ENCODE measurements around the gene NAT14. TPM values are rescaled to one million over a fixed set of nuclear protein-coding genes. Genes with fewer than 3 reads are reported as not detected.
A peak's percentile ranks its signal among the peaks of the same experiment; 100 is the strongest.

Gene NAT14
- total RNA-seq, 1 experiment from 2014 or later, result 55.3 TPM

DNA sequence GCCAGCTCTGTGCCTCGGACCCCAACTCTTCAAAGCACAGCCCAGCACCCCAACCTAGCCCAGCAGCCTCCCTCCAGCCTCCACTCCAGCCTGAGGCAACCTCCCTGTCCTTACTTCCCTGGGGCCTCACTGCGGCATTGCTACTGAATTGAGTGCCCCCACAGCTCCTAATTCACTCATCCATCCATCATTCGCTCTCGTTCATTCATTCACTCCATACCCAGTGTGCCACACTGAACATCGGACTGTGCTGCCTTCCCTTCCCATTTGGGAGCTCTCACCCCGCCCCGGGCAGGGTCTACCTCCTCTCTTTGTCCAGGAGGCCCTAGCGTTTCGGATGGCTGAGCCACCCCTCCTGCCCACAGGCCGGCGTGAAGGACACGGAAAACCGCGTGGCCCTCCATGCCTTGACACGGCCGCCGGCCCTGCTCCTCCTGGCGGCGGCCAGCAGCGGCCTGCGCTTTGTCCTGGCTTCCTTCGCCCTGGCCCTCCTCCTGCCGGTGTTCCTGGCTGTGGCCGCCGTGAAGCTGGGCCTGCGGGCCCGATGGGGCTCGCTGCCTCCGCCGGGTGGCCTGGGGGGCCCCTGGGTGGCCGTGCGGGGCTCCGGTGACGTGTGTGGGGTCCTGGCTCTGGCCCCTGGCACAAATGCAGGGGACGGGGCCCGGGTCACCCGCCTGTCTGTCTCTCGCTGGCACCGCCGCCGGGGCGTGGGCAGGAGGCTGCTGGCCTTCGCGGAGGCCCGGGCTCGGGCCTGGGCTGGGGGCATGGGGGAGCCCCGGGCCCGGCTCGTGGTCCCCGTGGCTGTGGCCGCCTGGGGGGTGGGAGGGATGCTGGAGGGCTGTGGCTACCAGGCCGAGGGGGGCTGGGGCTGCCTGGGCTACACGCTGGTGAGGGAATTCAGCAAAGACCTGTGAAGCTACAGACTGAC lies 1.3 kb downstream of the NAT14 start:
- H3K27me3 ChIP-seq (ENCODE audit: insufficient read depth, low read length), result no peaks in the 10 kb centered on the region
- POLR2A ChIA-PET, result no interaction called here
- H3K27ac ChIP-seq (ENCODE audit: low read depth, low read length), result peak overlapping the region; percentile 85; the same call in 1 of the 2 replicates
- no peaks in the 10 kb centered on the region for H3K9me2 ChIP-seq (ENCODE audit: insufficient read depth)
- ATAC-seq (no peak), DNase-seq (ENCODE audit: low read depth, low spot score) (no peak)
- CTCF ChIA-PET, result interaction anchor here (1.4 kb wide), 1 partner anchor 17 kb away, joined by 4 read pairs; no protein-coding TSS in a partner anchor
- no peak overlapping the region for H2AFZ ChIP-seq (ENCODE audit: low read depth, low read length, poor library complexity, severe bottlenecking)
- TF ChIP-seq CBX3 (IDR thresholded peaks at IDR 0.05; ENCODE audit: low read depth) (no peak), SIN3A (IDR thresholded peaks at IDR 0.05; ENCODE audit: low read depth) (no peak), EGR1 (IDR thresholded peaks at IDR 0.05; ENCODE audit: low read depth) (no peak), POLR2AphosphoS5 (IDR thresholded peaks at IDR 0.05; ENCODE audit: low read depth, low read length) (no peak), POLR2A (IDR thresholded peaks at IDR 0.05; ENCODE audit: borderline replicate concordance, extremely low read depth, insufficient read depth, insufficient read length) (no peak), ELF1 (IDR thresholded peaks at IDR 0.05; ENCODE audit: borderline replicate concordance, low read depth) (no peak), JUND (IDR thresholded peaks at IDR 0.05) (no peak), RAD21 (IDR thresholded peaks at IDR 0.05; ENCODE audit: low read depth) (no peak), ZFX (IDR thresholded peaks at IDR 0.05) (no peak), ZNF274 (IDR thresholded peaks at IDR 0.05; ENCODE audit: low read depth, low read length) (no peak), EZH2 (IDR thresholded peaks at IDR 0.05) (no peak), SP1 (IDR thresholded peaks at IDR 0.05; ENCODE audit: low read depth) (no peak), YY1 (IDR thresholded peaks at IDR 0.05; ENCODE audit: extremely low read depth, insufficient replicate concordance, low read depth, low read length) (no peak)
- TF ChIP-seq, protein P1, sequence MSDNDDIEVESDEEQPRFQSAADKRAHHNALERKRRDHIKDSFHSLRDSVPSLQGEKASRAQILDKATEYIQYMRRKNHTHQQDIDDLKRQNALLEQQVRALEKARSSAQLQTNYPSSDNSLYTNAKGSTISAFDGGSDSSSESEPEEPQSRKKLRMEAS (IDR thresholded peaks at IDR 0.05), result no peak
- TF ChIP-seq, protein P2, sequence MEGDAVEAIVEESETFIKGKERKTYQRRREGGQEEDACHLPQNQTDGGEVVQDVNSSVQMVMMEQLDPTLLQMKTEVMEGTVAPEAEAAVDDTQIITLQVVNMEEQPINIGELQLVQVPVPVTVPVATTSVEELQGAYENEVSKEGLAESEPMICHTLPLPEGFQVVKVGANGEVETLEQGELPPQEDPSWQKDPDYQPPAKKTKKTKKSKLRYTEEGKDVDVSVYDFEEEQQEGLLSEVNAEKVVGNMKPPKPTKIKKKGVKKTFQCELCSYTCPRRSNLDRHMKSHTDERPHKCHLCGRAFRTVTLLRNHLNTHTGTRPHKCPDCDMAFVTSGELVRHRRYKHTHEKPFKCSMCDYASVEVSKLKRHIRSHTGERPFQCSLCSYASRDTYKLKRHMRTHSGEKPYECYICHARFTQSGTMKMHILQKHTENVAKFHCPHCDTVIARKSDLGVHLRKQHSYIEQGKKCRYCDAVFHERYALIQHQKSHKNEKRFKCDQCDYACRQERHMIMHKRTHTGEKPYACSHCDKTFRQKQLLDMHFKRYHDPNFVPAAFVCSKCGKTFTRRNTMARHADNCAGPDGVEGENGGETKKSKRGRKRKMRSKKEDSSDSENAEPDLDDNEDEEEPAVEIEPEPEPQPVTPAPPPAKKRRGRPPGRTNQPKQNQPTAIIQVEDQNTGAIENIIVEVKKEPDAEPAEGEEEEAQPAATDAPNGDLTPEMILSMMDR (IDR thresholded peaks at IDR 0.05 in 2 of 3, conservative IDR thresholded peaks at IDR 0.05 in 1 of 3; ENCODE audit: borderline replicate concordance in 1 of 3, insufficient read depth in 1 of 3, low read depth in 2 of 3, low read length in 2 of 3), result no peak
- TF ChIP-seq, protein P3, sequence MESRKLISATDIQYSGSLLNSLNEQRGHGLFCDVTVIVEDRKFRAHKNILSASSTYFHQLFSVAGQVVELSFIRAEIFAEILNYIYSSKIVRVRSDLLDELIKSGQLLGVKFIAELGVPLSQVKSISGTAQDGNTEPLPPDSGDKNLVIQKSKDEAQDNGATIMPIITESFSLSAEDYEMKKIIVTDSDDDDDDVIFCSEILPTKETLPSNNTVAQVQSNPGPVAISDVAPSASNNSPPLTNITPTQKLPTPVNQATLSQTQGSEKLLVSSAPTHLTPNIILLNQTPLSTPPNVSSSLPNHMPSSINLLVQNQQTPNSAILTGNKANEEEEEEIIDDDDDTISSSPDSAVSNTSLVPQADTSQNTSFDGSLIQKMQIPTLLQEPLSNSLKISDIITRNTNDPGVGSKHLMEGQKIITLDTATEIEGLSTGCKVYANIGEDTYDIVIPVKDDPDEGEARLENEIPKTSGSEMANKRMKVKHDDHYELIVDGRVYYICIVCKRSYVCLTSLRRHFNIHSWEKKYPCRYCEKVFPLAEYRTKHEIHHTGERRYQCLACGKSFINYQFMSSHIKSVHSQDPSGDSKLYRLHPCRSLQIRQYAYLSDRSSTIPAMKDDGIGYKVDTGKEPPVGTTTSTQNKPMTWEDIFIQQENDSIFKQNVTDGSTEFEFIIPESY (IDR thresholded peaks at IDR 0.05; ENCODE audit: extremely low read depth, insufficient replicate concordance, low read length), result no peak
- H3K36me3 ChIP-seq (ENCODE audit: control insufficient read depth in 1 of 2, insufficient read depth in 2 of 2, low read length in 2 of 2), result no peaks in the 10 kb centered on the region
- RAD21 ChIA-PET (ENCODE audit: low non-redundant PET in 1 of 2, low total read pairs in 2 of 2, uncharacterized antibody in 2 of 2, unreplicated experiment in 2 of 2), result no interaction called here
- H4K20me1 ChIP-seq (ENCODE audit: insufficient read depth), result no peaks in the 10 kb centered on the region
- peak overlapping the region; percentile 97 for H3K9ac ChIP-seq (ENCODE audit: low read length)
- peak overlapping the region; percentile 79 to 80 for H3K4me3 ChIP-seq (replicated peaks in 1 of 2; ENCODE audit: low read depth in 1 of 2, low read length in 2 of 2)
- H3K4me1 ChIP-seq (ENCODE audit: control insufficient read depth in 1 of 2, insufficient read depth in 2 of 2, low read length in 2 of 2), result peaks cover 10 to 34% of the 10 kb centered on the region in 2 experiments; a peak in 3 of 4 replicates
- peak overlapping the region; percentile 97 for H3K4me2 ChIP-seq (ENCODE audit: low read length)
- intact Hi-C loops (cut with micrococcal nuclease), result no loop called here
- no peaks in the 10 kb centered on the region for H3K9me3 ChIP-seq (ENCODE audit: control insufficient read depth in 1 of 2, insufficient read depth in 1 of 2, low read depth in 1 of 2, low read length in 2 of 2)
- no TSS peak for BruUV-seq (replicated peaks)
- H3K79me2 ChIP-seq (ENCODE audit: insufficient read depth, low read length), result peaks cover 7% of the 10 kb centered on the region; the same call in 1 of the 2 replicates
